Type B pancreatic cell (in vitro differentiated cells): Measurements from ENCODE around the gene ATF1. TPM values are rescaled to one million over a fixed set of nuclear protein-coding genes. Genes with fewer than 3 reads are reported as not detected.
A peak's percentile ranks its signal among the peaks of the same experiment; 100 is the strongest.
"Not testable (repeated sequence)": the region's sequence is repeated elsewhere in the genome, so short reads cannot be mapped to it uniquely, and the experiment has no call there.

Experiments used
- DNase-seq: peaks from one replicate; pipeline ENCODE4 v3.0.0; 2021; ENCODE audit warnings: mixed read lengths; ENCODE audit not compliant: unreplicated experiment; ENCODE audit errors: extremely low spot score
- H3K27ac Mint-ChIP-seq: 2 replicates; pipeline ENCODE4 v1.8.0; 2021; ENCODE audit warnings: mild to moderate bottlenecking, mixed read lengths
- H3K27me3 Mint-ChIP-seq: 2 replicates; pipeline ENCODE4 v1.8.0; 2021; ENCODE audit warnings: mixed read lengths
- H3K36me3 Mint-ChIP-seq: 2 replicates; pipeline ENCODE4 v1.8.0; 2021; ENCODE audit warnings: mixed read lengths
- H3K4me1 Mint-ChIP-seq: one replicate; pipeline ENCODE4 v1.8.0; 2021; ENCODE audit warnings: mixed read lengths; ENCODE audit not compliant: unreplicated experiment
- H3K4me3 Mint-ChIP-seq: 2 replicates; pipeline ENCODE4 v1.8.0; 2021; ENCODE audit warnings: mild to moderate bottlenecking, mixed read lengths
- H3K9me3 Mint-ChIP-seq: 2 replicates; pipeline ENCODE4 v1.8.0; 2021; ENCODE audit warnings: mixed read lengths
- total RNA-seq: library from RNA; stranded (reverse); gene quantifications from 2 replicates; pipeline ENCODE4 v1.2.1, GENCODE V29; 2021; ENCODE audit warnings: low replicate concordance
- TF ChIP-seq, protein P1 (sequence below): fragments of 200-600 bp; sonication (generic); conservative IDR thresholded peaks from 2 replicates; pipeline ENCODE4 v1.5.0; 2021; ENCODE audit warnings: antibody characterized with exemption, mild to moderate bottlenecking

ATF1 gene
- total RNA-seq, 1 donor from 2014 or later: 32.9 TPM

DNA sequence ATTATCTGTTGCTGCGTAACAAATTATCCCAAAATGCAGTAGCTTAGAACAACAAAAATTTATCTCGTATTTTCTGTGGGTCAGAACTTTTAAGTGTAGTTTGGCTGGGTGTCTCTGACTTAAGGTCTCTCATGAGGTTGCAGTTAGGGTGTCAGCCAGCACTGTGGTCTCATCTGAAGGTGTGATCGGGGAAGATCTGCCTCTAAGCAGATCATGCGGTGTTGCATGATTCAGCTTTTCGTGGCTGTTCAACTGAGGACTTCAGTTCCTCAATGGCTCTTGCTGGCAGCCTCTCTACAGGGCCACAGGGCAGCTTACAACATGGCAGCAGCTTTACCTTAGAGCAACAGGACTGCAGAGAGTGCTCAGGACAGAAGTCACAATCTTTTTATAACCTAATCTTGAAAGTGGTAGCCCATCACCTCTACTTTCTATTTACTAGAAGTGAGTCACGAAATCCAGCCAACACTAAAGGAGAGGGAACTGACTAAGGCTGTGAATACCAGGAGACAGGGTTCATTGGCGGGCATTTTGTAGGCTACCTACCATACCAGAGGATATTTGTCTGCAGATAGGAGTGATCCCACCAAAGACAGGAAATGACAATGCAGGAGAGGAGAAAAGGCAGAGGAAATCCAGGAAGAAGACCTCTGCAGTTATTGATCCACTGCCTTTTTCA is 77.0 kb downstream of the ATF1 start:
- H3K4me1 Mint-ChIP-seq: no peaks in the 10 kb centered on the region
- H3K27me3 Mint-ChIP-seq: no peaks in the 10 kb centered on the region
- DNase-seq: no peak
- peak overlapping the region; percentile 9 for H3K27ac Mint-ChIP-seq
- no peaks in the 10 kb centered on the region for H3K36me3 Mint-ChIP-seq
- no peak overlapping the region for H3K4me3 Mint-ChIP-seq
- TF ChIP-seq, protein P1, sequence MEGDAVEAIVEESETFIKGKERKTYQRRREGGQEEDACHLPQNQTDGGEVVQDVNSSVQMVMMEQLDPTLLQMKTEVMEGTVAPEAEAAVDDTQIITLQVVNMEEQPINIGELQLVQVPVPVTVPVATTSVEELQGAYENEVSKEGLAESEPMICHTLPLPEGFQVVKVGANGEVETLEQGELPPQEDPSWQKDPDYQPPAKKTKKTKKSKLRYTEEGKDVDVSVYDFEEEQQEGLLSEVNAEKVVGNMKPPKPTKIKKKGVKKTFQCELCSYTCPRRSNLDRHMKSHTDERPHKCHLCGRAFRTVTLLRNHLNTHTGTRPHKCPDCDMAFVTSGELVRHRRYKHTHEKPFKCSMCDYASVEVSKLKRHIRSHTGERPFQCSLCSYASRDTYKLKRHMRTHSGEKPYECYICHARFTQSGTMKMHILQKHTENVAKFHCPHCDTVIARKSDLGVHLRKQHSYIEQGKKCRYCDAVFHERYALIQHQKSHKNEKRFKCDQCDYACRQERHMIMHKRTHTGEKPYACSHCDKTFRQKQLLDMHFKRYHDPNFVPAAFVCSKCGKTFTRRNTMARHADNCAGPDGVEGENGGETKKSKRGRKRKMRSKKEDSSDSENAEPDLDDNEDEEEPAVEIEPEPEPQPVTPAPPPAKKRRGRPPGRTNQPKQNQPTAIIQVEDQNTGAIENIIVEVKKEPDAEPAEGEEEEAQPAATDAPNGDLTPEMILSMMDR: no peak
- H3K9me3 Mint-ChIP-seq: no peaks in the 10 kb centered on the region

DNA sequence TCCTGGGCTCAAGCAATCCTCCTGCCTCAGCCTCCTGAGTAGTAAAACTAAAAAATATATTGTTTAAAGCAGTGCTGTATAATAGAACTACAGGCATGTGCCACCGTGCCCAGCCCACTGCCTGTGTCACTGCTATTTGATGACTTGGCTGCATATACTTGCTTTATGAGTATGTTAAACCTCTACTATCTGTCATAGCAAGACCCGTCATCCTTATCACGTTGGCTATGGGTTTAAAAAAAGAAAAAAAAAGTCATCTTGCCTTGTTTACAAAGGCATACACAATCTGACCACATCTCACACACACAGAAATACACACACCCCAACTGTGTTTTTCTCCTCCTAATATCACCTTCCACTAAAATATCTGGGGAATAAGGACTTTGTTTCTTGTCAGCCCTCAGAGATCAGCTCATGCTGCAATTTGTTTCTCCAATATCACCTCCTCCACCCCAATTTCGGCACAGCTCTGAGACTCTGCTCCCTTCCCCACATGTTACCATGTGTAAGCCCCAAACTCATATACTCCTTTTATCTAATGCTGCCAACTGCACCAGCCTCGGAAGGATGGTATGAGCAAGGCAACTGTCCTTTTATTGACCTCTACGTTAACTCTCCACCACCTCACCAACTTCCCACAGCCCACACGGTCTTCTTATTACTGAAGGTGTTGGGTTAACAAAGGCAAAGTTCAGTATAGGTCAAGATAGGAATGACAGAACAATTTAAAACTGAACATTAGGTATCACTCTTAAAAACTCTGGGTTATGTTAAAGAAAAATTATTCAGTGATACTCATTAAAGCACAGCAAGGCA is 78.0 kb downstream of the ATF1 start:
- Mint-ChIP-seq H3K4me3 (peak overlapping the region; percentile 74), H3K36me3 (no peaks in the 10 kb centered on the region), H3K9me3 (no peaks in the 10 kb centered on the region), H3K27ac (peak overlapping the region; percentile 70), H3K27me3 (no peaks in the 10 kb centered on the region), H3K4me1 (no peaks in the 10 kb centered on the region)
- TF ChIP-seq, protein P1: no peak
- DNase-seq: no peak

DNA sequence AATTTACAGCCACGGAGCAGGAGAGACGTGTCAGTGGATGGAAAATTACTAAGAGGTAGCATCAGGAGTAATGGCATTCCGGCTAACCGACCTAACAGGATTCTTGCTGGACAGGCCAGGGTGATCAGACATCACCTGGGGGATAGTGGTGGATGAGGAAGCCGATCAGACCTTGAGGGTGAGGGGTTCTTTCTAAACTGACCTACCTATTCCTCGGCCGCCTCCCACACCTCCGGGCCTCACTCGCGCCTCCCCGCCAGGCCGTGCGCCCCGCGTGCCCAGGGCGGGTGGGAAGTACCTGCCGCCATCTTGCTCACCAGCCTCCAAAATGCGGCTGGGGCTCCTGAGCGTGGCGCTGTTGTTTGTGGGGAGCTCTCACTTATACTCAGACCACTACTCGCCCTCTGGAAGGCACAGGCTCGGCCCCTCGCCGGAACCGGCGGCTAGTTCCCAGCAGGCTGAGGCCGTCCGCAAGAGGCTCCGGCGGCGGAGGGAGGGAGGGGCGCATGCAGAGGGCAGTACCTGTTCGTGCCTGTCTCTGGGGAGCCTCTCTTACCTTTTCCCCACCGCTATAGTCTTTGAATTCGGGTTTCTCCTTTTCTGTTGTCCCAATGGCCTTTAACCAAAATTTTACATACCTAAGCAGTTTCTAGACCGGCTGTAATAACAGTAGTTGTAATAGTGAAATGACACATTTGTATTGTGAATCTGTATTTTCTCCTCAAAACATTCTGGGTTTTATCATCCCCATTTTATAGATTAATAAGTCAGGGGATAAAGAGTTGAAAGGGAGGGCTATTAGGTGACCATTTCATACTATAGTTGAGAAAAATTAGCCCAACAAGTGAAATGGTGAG is 79.0 kb downstream of the ATF1 start, which contains the start of gene TMPRSS12:
Gene TMPRSS12, plus strand, starts transcription at position 290 of the 857 bp plus-strand sequence. Its CDS starts 39 bp downstream, at position 329.
- no peak for DNase-seq
- Mint-ChIP-seq H3K36me3 (no peaks in the 10 kb centered on the region), H3K27ac (peak within 1 kb of the TSS; percentile 70), H3K9me3 (no peaks in the 10 kb centered on the region), H3K4me1 (no peaks in the 10 kb centered on the region), H3K27me3 (no peaks in the 10 kb centered on the region), H3K4me3 (peak within 1 kb of the TSS; percentile 74)
- TF ChIP-seq, protein P1: no peak

DNA sequence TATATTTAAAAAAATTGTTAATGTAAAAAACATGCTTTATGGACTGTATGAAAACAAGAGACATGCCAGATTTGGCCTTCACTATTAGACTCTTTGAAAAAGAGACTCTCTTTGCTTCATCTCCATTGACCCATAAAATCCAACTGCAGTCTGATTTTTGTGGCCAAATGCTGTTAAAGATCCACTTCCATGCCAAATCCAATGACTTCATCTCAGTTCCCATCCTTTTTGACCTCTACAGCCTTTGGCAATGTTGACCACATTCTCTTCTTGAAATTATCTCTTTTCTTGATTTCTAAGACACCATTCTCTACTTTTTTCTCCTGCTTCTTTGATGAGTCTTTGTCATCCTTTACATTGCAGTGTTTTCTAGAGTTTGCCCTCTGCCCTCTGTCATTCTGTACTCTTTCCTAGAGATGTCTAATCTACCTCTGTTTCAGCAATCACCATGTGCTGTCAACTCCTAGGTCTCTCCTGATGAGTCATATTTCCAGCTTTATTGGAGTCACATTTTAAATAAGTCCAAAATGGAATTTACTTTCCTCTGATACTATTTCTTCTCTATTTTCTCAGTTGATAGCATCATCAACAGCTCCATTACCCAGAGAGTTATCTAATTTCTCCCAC is 81.2 kb downstream of the ATF1 start:
- H3K4me3 Mint-ChIP-seq: no peak overlapping the region
- TF ChIP-seq, protein P1: no peak
- H3K36me3 Mint-ChIP-seq: no peaks in the 10 kb centered on the region
- no peaks in the 10 kb centered on the region for H3K27me3 Mint-ChIP-seq
- DNase-seq: no peak
- H3K9me3 Mint-ChIP-seq: no peaks in the 10 kb centered on the region
- H3K4me1 Mint-ChIP-seq: no peaks in the 10 kb centered on the region
- H3K27ac Mint-ChIP-seq: no peak overlapping the region

DNA sequence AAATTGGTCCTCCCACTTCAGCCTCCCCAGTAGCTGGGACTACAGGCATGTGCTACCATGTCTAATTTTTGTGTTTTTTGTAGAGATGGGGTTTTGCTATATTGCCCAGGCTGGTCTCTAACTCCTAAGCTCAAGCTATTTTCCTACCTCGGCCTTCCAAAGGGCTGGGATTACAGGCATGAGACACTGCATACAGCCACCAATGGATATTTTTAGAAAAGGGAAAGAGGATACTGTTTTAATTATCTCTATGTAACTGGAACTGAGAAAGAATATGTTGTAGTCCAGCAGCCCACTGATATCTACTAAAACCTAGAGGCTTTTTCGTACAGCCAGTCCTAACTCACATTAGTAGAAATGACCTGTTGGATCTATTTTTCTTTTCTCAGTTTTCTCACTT is 85.1 kb downstream of the ATF1 start:
- no peak overlapping the region for H3K4me3 Mint-ChIP-seq
- H3K27me3 Mint-ChIP-seq: peaks cover 5% of the 10 kb centered on the region
- no peaks in the 10 kb centered on the region for H3K4me1 Mint-ChIP-seq
- H3K27ac Mint-ChIP-seq: no peak overlapping the region
- DNase-seq: no peak
- H3K9me3 Mint-ChIP-seq: no peaks in the 10 kb centered on the region
- TF ChIP-seq, protein P1: no peak
- no peaks in the 10 kb centered on the region for H3K36me3 Mint-ChIP-seq

DNA sequence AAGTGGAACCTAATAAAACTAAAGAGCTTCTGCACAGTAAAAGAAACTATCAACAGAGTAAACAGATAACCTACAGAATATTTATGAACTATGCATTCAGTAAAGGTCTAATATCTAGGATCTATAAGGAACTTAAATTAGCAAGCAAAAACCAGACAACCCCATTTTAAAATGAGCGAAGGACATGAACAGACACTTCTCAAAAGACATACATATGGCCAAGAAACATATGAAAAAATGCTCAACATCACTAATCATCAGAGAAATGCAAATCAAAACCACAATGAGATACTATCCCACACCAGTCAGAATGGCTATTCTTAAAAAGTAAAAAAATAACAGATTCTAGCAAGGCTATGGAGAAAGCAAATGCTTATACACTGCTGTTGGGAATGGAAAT is 91.3 kb downstream of the ATF1 start:
- H3K4me1 Mint-ChIP-seq, H3K36me3 Mint-ChIP-seq, H3K27ac Mint-ChIP-seq, H3K4me3 Mint-ChIP-seq, DNase-seq, H3K27me3 Mint-ChIP-seq, H3K9me3 Mint-ChIP-seq: not testable (repeated sequence)

DNA sequence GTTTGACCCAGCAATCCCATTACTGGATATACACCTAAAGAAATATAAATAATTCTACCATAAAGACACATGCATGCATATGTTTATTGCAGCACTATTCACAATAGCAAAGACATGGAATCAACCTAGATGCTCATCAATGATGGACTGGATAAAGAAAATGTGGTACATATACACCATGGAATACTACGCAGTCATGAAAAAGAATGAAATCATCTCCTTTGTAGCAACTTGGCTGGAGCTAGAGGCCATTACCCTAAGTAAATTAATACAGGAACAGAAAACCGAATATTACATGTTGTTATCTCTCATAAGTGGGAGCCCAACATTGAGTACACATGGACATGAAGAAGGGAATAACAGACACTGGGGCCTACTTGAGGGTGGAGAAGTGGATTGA is 91.8 kb downstream of the ATF1 start:
- DNase-seq, H3K36me3 Mint-ChIP-seq, H3K4me1 Mint-ChIP-seq, H3K4me3 Mint-ChIP-seq, H3K27ac Mint-ChIP-seq, H3K27me3 Mint-ChIP-seq, H3K9me3 Mint-ChIP-seq: not testable (repeated sequence)
